GM18526 (cell line): ENCODE measurements around the gene CD44.

ENCODE experiments used
- POLR2A ChIP-seq: IDR thresholded peaks from 3 replicates; pipeline ENCODE4 v1.6.1; 2011; ENCODE audit not compliant: insufficient read length; ENCODE audit errors: extremely low read depth

Gene CD44

DNA sequence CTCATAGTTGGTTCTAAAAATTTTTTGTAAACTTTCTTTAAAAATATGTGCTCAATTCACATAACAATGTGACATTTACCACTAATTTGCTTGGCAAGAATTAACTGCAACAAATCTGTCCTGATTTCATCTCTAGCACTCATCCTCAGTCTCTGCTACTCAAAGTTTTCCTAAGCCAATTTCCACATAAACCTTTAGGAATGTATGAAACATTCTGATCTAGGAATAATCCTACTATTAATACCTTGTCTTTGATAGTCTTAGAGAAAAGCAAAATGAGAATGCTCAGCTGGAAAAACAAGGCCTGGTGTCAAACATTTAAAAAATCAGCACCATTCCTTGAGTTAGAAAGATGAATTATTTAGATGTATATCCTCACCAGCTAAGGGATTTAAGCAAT, 114.3 kb downstream of the CD44 start:
- no peak for TF ChIP-seq POLR2A

- no peak for TF ChIP-seq POLR2A
These were observed 116.5 kb downstream of the CD44 start for GRCh38 chr11:35255514-35255913.

DNA sequence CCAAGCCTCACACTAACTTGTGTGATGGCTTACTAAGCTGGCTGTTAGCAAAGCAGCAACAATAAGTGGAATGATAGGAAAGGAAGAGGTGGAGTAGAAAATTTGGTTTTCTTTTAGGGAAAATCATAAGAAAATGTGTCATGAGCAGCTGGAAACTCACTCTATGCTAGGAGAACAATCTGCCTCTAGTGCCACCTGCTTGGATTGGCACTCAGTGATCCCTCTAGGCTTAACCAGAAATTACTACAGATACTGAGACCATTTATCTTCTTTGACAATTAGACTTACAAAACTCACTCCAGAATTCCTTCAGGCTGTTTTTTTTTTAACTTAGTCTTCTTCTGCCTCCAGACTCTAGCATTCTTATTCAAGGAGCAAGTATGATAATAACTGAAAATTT, 117.3 kb downstream of the CD44 start:
- TF ChIP-seq POLR2A = no peak

GRCh38 chr11:35257281-35257680, 118.3 kb downstream of the CD44 start:
- no peak for TF ChIP-seq POLR2A

DNA sequence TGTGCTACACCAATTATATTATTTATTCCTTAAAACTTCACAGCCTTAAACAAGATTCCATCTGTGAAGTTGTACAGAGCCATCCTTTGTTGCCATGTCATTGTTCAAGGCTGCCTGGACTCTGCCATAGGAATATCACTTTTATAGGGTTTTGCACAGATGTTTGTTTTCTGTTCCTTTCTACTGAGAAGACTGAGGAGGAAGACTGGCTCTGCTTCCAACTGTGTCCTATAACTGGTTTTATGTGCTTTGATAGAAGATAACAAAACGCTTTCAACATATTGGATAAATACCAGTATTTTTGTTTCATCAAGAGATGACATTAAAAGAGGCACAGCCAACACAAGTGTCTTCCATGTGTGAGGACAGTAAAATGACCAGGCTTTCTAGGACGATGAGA, 120.6 kb downstream of the CD44 start:
- no peak for TF ChIP-seq POLR2A

DNA sequence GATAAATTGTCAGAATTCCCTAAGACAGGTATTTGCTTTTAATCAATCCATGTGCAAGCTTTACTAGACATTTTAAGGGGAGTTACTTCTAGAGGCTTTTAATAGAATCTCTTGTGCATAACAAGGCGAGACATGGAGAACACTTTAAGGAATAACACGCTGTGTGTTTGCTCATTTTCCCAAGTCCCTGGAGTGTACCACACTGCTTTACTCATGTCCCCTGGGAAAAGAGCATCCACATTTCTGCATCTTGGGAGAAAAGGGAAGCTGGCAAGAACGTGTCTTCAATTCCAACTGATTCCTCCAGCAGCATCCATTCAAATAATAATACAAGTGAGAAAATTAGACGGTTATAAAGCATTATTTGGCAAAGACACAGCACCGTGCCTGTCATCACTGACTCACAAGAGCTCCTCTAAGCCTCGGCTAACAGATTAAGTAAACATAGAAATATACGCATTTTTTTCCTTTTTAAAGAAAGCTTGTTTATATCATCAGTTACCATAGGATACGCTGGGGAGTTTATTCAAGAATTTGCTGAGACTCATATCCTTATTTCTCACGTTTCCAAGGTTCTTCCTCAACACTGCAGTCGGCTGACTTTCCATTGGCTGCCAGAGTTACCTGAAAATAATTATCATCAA, 121.5 kb downstream of the CD44 start:
- TF ChIP-seq POLR2A = no peak

DNA sequence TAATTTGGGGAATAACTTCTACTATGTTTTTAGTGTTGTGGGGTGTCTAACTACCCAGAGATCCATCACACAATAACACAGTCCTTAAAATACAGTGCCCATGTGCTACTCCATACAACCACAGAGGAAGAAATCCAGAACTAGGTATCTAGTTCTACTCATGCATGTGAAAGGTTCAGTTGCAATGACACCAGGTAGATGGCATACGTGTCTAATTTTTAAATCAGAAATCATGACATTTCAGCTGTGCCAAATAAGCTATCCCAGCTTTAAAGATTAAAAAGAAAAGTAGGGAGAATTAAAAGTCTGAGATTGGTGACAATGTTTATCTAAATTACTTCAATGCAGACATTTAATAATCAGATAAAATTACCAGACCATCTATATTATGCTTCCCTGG, 122.2 kb downstream of the CD44 start:
- TF ChIP-seq POLR2A = no peak

GRCh38 chr11:35262056-35262455, 123.1 kb downstream of the CD44 start:
- no peak for TF ChIP-seq POLR2A

DNA sequence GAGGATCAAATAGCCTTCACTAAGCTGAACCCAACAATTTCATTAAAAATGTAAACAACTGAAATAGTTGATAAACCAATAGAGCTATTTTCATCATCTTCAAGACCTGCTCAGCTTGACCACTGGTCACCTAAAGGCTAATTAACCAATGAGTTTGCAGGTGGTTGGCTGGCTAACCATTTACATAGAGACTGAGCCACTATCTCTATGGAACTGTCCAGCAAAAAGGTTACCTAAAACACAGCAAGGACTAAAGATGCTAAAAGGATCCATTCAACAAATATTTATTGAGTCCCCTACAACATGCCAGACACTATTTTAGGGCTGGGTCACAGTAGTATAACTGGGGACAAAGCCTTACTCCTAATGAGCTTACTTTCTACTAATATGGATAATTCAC, 123.8 kb downstream of the CD44 start:
- no peak for TF ChIP-seq POLR2A

- TF ChIP-seq POLR2A = no peak
These were observed 126.9 kb downstream of the CD44 start for GRCh38 chr11:35265755-35266454.

GRCh38 chr11:35267504-35267903, 128.5 kb downstream of the CD44 start:
- TF ChIP-seq POLR2A = no peak

- TF ChIP-seq POLR2A = no peak
These were observed 131.4 kb downstream of the CD44 start for GRCh38 chr11:35270342-35270741.

DNA sequence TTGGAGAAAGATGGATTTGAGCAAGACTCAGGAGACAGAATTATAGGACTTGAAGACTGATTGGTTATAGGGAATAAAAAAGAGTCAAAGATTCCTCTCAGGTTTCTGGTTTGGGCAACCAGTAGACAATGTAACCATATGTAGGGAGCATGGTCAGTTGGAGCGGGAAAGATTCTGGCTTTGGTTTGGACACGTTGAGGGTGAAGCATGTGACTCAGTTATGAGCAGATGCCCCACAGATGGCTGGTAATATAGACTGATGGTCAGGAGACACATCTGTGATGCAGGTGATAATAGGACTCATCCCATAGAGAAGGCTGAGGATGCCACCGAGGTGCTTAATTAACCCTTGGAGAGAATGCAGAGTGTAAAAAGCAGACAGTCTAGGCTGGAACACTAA, 132.1 kb downstream of the CD44 start:
- TF ChIP-seq POLR2A = no peak

GRCh38 chr11:35272391-35272902, 133.5 kb downstream of the CD44 start:
- no peak for TF ChIP-seq POLR2A

DNA sequence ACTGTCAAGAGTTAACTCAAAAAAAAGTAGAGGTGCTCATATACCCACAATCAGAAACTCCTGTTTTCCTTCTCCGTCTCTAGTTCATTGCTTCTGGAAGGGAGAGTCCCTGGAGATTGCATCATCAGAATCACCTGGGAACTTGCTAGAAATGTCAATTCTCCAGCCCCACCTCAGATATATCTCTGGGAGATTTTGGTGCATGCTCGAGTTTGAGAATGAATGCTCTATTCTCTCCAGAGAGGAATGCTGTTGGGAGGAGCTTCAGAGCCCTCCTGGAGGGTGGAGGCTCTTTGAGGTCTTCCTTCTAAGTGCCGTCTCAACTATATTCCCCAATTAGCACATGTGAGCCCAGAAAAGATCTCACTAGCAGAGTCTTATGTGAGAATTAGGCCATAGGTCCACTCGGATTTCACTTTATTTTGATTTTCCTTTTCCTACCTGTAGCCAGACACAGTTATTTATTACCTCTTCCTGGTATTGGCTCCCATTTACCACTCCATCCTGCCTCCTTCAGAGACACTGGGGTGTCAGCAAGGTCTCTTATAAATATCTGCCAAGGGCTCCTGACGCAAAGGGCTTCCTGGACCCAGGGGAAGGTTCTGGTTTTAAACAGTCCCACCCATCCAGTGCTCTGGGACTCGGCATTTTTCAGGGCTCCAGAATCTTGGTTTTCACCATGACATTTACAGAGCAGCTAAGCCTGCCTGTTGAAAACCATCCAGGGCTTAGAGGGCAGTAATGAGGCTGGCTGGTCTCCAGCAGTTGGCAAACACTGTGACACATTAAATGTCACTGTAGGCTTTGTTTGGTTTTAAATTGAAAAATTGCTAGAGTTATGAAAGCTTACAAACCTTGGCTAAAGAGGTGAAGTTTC, 136.2 kb downstream of the CD44 start:
- no peak for TF ChIP-seq POLR2A

DNA sequence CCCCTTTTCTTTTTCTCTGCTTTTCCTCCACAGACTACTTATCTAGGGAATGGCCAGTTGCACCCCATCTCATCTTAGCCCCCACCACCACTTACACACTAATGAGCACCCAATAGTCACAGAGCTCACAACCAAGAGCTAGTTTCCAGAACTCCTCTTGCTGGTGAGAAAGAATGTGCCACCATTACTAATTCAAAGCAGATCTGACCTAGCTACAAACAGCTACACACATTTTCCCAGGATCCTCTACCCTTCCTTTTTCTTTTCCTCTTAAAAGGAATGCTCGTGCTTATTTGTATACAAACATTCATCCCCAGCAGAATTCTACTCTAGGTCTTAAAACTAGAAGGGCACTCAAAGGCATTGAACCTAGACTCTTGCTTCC, 136.8 kb downstream of the CD44 start:
- TF ChIP-seq POLR2A = no peak
